WTC11 (cell line): ENCODE results near the gene EPHX1. TPM values are rescaled to one million over a fixed set of nuclear protein-coding genes. Genes with fewer than 3 reads are reported as not detected.

Source experiments
- ATAC-seq: fragments of 200-7000 bp; cut with Tn5 transposase; 2 replicates; pipeline ENCODE4 v1.10.0; 2021; ENCODE audit warnings: mild to moderate bottlenecking, moderate library complexity
- CTCF ChIA-PET: fragments of 300-600 bp; sonication (Branson Sonifier 250); formaldehyde crosslinking; loops from one replicate; lab custom pipeline; 2021; ENCODE audit warnings: antibody characterized with exemption; lab: Charles Lee
- POLR2A ChIA-PET: fragments of 350-600 bp; sonication (Branson Sonifier 250); formaldehyde crosslinking; loops from one replicate; lab custom pipeline; 2021; ENCODE audit warnings: antibody characterized with exemption; lab: Charles Lee
- DNase-seq: peaks from one replicate; pipeline ENCODE4 v3.0.0; 2021; ENCODE audit warnings: low spot score
- H3K27ac Mint-ChIP-seq: 2 replicates; pipeline ENCODE4 v1.8.0; 2021; ENCODE audit warnings: mixed read lengths
- H3K27me3 Mint-ChIP-seq: 2 replicates; pipeline ENCODE4 v1.8.0; 2021; ENCODE audit warnings: low read depth, mild to moderate bottlenecking, moderate library complexity, mixed read lengths
- H3K36me3 Mint-ChIP-seq: 2 replicates; pipeline ENCODE4 v1.8.0; 2021; ENCODE audit warnings: mixed read lengths
- H3K4me1 Mint-ChIP-seq: 2 replicates; pipeline ENCODE4 v1.8.0; 2022; ENCODE audit warnings: mixed read lengths
- H3K4me3 Mint-ChIP-seq: 2 replicates; pipeline ENCODE4 v1.8.0; 2021; ENCODE audit warnings: mild to moderate bottlenecking, moderate library complexity, mixed read lengths
- H3K9me3 Mint-ChIP-seq: 2 replicates; pipeline ENCODE4 v1.8.0; 2021; ENCODE audit warnings: mixed read lengths
- CBFB ChIP-seq: sonication (generic); formaldehyde crosslinking; IDR thresholded peaks from 2 replicates; pipeline ENCODE4 v1.8.1; 2022; ENCODE audit warnings: mild to moderate bottlenecking, low read depth, missing genetic modification reagents
- CREM ChIP-seq: sonication (generic); formaldehyde crosslinking; IDR thresholded peaks from 2 replicates; pipeline ENCODE4 v1.8.1; 2022; ENCODE audit warnings: mild to moderate bottlenecking, missing genetic modification reagents, moderate library complexity
- ELF4 ChIP-seq: sonication (generic); formaldehyde crosslinking; IDR thresholded peaks from 2 replicates; pipeline ENCODE4 v1.8.1; 2022; ENCODE audit warnings: low read depth, mild to moderate bottlenecking, moderate library complexity, missing genetic modification reagents
- FOXJ3 ChIP-seq: sonication (generic); formaldehyde crosslinking; IDR thresholded peaks from 2 replicates; pipeline ENCODE4 v1.9.0; 2021; ENCODE audit warnings: missing genetic modification reagents, mild to moderate bottlenecking, borderline replicate concordance
- KAT7 ChIP-seq: sonication (generic); formaldehyde crosslinking; IDR thresholded peaks from 2 replicates; pipeline ENCODE4 v1.8.1; 2023; ENCODE audit warnings: missing genetic modification reagents, mild to moderate bottlenecking, borderline replicate concordance
- NFYB ChIP-seq: sonication (generic); formaldehyde crosslinking; conservative IDR thresholded peaks from 2 replicates; pipeline ENCODE4 v1.8.0; 2022; ENCODE audit warnings: low read depth, missing genetic modification reagents
- NR3C1 ChIP-seq: sonication (generic); formaldehyde crosslinking; conservative IDR thresholded peaks from 2 replicates; pipeline ENCODE4 v1.8.1; 2023; ENCODE audit warnings: low read depth, mild to moderate bottlenecking, missing genetic modification reagents
- PRRX2 ChIP-seq: fragments of 250-450 bp; sonication (Bioruptor Pico); IDR thresholded peaks from 2 replicates; pipeline ENCODE4 v1.8.0; 2021; ENCODE audit warnings: mild to moderate bottlenecking
- TEAD4 ChIP-seq: sonication (generic); formaldehyde crosslinking; IDR thresholded peaks from 2 replicates; pipeline ENCODE4 v1.8.0; 2022; ENCODE audit warnings: mild to moderate bottlenecking, missing genetic modification reagents
- TP53 ChIP-seq: sonication (generic); formaldehyde crosslinking; IDR thresholded peaks from 2 replicates; pipeline ENCODE4 v1.8.1; 2023; ENCODE audit warnings: mild to moderate bottlenecking, missing genetic modification reagents
- ZNF138 ChIP-seq: sonication (generic); formaldehyde crosslinking; conservative IDR thresholded peaks from 2 replicates; pipeline ENCODE4 v1.8.1; 2022; ENCODE audit warnings: mild to moderate bottlenecking, moderate library complexity, missing genetic modification reagents
- ZNF423 ChIP-seq: fragments of 250-450 bp; sonication (Bioruptor Pico); IDR thresholded peaks from 2 replicates; pipeline ENCODE4 v2.1.2; 2022; ENCODE audit warnings: mild to moderate bottlenecking, moderate library complexity
- ZNF671 ChIP-seq: fragments of 250-450 bp; sonication (Bioruptor Pico); IDR thresholded peaks from 2 replicates; pipeline ENCODE4 v1.8.0; 2021; ENCODE audit warnings: mild to moderate bottlenecking
- total RNA-seq: library from RNA; stranded (reverse); gene quantifications from 3 replicates; pipeline ENCODE4 v1.2.3, GENCODE V29; 2021
- TF ChIP-seq, protein P1 (sequence below): fragments of 250-450 bp; sonication (Bioruptor Pico); IDR thresholded peaks from 2 replicates; pipeline ENCODE4 v1.9.0; 2021; ENCODE audit warnings: mild to moderate bottlenecking
- TF ChIP-seq, protein P2 (sequence below): sonication (generic); formaldehyde crosslinking; IDR thresholded peaks from 2 replicates; pipeline ENCODE4 v1.8.0; 2023; ENCODE audit warnings: missing genetic modification reagents, mild to moderate bottlenecking, borderline replicate concordance
- TF ChIP-seq, protein P3 (sequence below): sonication (generic); formaldehyde crosslinking; IDR thresholded peaks from 2 replicates; pipeline ENCODE4 v1.8.1; 2023; ENCODE audit warnings: mild to moderate bottlenecking, moderate library complexity, missing genetic modification reagents
- TF ChIP-seq, protein P4 (sequence below): sonication (generic); formaldehyde crosslinking; IDR thresholded peaks from 2 replicates; pipeline ENCODE4 v1.8.0; 2022; ENCODE audit warnings: missing genetic modification reagents

Gene EPHX1
- total RNA-seq, 1 experiment from 2014 or later = 60.9 TPM

DNA sequence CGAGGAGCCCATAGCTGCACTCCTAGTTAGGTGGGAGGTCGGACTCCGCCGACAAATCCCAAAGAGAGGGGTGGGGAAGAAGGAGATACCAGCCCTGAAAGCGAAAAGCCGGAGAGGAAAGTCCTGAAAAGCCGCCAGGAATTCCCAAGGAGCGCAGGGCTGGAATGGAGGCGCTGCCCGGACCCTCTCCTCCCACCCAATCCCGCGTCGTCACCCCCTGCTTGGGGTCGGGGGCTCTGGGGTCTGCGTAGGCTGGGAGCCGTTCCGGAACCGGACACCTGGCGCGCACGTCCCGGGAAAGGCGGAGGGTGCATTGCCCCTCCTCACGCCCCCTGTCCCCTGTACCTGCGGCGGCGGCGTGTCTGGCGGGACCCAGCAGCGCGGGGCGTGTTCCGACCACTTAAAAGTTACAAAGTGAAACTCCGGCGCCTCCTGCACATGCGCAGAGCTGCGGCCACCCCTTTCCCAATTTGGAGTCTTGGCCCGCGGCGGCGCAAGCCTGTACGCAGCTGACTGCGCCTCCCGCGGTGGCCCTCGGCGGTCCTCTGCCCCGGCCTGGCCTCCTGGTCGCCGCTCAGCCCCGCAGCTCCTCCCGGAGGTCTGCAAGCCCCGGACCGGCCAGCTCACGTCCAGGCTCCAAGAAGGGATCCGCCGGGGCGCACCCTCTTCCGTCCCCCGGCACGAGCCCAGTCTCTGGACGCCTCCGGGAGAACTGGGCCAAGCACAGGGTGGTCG lies 72.2 kb downstream of the EPHX1 start, which contains the start of gene TMEM63A (continued):
- TF ChIP-seq TEAD4 (CRISPR knock-in tag) (0 out of 2 replicates have a peak, but pooled peaks have one; percentile 18), KAT7 (CRISPR knock-in tag) (0 out of 2 replicates have a peak, but pooled peaks have one; percentile 86), NR3C1 (CRISPR knock-in tag) (no peak), TP53 (0 out of 2 replicates have a peak, but pooled peaks have one; percentile 71), PRRX2 (CRISPR knock-in tag) (no peak), ZNF138 (CRISPR knock-in tag) (no peak), NFYB (CRISPR knock-in tag) (no peak; the same call in 1 of the 2 replicates), FOXJ3 (no peak), ELF4 (CRISPR knock-in tag) (no peak), CREM (CRISPR knock-in tag) (no peak), CBFB (CRISPR knock-in tag) (no peak)
- TF ChIP-seq, protein P1, sequence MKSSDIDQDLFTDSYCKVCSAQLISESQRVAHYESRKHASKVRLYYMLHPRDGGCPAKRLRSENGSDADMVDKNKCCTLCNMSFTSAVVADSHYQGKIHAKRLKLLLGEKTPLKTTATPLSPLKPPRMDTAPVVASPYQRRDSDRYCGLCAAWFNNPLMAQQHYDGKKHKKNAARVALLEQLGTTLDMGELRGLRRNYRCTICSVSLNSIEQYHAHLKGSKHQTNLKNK = no peak
- TF ChIP-seq, protein P2, sequence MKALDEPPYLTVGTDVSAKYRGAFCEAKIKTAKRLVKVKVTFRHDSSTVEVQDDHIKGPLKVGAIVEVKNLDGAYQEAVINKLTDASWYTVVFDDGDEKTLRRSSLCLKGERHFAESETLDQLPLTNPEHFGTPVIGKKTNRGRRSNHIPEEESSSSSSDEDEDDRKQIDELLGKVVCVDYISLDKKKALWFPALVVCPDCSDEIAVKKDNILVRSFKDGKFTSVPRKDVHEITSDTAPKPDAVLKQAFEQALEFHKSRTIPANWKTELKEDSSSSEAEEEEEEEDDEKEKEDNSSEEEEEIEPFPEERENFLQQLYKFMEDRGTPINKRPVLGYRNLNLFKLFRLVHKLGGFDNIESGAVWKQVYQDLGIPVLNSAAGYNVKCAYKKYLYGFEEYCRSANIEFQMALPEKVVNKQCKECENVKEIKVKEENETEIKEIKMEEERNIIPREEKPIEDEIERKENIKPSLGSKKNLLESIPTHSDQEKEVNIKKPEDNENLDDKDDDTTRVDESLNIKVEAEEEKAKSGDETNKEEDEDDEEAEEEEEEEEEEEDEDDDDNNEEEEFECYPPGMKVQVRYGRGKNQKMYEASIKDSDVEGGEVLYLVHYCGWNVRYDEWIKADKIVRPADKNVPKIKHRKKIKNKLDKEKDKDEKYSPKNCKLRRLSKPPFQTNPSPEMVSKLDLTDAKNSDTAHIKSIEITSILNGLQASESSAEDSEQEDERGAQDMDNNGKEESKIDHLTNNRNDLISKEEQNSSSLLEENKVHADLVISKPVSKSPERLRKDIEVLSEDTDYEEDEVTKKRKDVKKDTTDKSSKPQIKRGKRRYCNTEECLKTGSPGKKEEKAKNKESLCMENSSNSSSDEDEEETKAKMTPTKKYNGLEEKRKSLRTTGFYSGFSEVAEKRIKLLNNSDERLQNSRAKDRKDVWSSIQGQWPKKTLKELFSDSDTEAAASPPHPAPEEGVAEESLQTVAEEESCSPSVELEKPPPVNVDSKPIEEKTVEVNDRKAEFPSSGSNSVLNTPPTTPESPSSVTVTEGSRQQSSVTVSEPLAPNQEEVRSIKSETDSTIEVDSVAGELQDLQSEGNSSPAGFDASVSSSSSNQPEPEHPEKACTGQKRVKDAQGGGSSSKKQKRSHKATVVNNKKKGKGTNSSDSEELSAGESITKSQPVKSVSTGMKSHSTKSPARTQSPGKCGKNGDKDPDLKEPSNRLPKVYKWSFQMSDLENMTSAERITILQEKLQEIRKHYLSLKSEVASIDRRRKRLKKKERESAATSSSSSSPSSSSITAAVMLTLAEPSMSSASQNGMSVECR (CRISPR knock-in tag) = peak; percentile 89; the same call in 1 of the 2 replicates

DNA sequence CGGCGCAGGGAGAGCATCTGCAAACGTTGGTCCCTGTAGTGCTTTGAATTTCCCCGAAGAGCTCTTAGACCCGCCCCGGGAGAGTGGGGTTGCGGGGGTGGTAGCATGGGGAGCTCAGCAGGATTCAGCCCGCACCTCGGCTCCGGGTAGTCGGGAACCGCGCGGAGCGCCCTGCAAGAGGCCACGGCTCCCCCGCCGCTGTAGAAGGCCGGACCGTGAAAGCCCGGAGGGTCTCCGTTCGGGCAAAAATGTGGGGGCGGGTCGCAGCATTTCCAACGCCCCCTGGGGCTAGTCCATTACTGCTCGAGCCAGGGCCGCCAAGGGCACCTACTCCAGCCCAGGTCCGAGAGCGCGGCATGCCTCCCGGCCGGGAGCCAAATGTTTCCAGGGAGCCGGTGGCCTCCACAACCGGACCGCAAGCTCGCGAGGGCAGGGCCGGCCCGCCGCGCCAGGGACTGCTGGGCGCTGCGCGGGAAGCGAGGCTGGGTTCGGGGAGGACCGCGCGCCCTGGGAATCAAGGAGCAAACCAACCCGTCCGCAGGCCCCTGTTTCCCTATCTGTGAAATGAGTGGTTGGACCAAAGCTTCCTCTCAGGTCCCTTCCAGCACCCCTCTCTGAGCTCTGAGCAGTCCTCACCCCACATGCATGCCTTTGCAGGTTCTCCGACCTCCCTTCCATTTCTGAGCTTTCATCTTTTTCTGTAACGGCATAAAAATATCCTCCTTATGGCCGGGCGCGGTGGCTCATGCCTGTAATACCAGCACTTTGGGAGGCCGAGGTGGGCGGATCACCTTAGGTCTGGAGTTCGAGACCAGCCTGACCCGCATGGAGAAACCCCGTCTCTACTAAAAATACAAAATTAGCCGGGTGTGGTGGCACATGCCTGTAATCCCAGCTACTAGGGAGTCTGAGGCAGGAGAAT lies 73.0 kb downstream of the EPHX1 start:
- peaks cover 6% of the 10 kb centered on the region; the same call in 1 of the 2 replicates for H3K36me3 Mint-ChIP-seq
- TF ChIP-seq, protein P3, sequence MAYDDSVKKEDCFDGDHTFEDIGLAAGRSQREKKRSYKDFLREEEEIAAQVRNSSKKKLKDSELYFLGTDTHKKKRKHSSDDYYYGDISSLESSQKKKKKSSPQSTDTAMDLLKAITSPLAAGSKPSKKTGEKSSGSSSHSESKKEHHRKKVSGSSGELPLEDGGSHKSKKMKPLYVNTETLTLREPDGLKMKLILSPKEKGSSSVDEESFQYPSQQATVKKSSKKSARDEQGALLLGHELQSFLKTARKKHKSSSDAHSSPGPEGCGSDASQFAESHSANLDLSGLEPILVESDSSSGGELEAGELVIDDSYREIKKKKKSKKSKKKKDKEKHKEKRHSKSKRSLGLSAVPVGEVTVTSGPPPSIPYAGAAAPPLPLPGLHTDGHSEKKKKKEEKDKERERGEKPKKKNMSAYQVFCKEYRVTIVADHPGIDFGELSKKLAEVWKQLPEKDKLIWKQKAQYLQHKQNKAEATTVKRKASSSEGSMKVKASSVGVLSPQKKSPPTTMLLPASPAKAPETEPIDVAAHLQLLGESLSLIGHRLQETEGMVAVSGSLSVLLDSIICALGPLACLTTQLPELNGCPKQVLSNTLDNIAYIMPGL (CRISPR knock-in tag) = peak; percentile 38; the same call in 1 of the 2 replicates
- TF ChIP-seq CBFB (CRISPR knock-in tag) = 0 out of 2 replicates have a peak, but pooled peaks have one; percentile 20
- TF ChIP-seq FOXJ3 = no peak
- TF ChIP-seq TP53 = peak; percentile 34; the same call in 1 of the 2 replicates
- TF ChIP-seq ZNF423 = peak; percentile 26; the same call in 1 of the 2 replicates
- TF ChIP-seq, protein P4, sequence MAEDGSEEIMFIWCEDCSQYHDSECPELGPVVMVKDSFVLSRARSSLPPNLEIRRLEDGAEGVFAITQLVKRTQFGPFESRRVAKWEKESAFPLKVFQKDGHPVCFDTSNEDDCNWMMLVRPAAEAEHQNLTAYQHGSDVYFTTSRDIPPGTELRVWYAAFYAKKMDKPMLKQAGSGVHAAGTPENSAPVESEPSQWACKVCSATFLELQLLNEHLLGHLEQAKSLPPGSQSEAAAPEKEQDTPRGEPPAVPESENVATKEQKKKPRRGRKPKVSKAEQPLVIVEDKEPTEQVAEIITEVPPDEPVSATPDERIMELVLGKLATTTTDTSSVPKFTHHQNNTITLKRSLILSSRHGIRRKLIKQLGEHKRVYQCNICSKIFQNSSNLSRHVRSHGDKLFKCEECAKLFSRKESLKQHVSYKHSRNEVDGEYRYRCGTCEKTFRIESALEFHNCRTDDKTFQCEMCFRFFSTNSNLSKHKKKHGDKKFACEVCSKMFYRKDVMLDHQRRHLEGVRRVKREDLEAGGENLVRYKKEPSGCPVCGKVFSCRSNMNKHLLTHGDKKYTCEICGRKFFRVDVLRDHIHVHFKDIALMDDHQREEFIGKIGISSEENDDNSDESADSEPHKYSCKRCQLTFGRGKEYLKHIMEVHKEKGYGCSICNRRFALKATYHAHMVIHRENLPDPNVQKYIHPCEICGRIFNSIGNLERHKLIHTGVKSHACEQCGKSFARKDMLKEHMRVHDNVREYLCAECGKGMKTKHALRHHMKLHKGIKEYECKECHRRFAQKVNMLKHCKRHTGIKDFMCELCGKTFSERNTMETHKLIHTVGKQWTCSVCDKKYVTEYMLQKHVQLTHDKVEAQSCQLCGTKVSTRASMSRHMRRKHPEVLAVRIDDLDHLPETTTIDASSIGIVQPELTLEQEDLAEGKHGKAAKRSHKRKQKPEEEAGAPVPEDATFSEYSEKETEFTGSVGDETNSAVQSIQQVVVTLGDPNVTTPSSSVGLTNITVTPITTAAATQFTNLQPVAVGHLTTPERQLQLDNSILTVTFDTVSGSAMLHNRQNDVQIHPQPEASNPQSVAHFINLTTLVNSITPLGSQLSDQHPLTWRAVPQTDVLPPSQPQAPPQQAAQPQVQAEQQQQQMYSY (CRISPR knock-in tag) = 0 out of 2 replicates have a peak, but pooled peaks have one; percentile 7
- TF ChIP-seq ZNF671 = no peak
- H3K27ac Mint-ChIP-seq = peak overlapping the region; percentile 53; the same call in 1 of the 2 replicates
- peak; percentile 42 for DNase-seq
- H3K4me1 Mint-ChIP-seq = peaks cover 48% of the 10 kb centered on the region
- no peaks in the 10 kb centered on the region for H3K9me3 Mint-ChIP-seq
- ATAC-seq = peak; percentile 5
- POLR2A ChIA-PET = interaction anchor here (0.6 to 2.4 kb wide), 13 partner anchors 12 to 230 kb away, joined by 3 to 10 read pairs (median 5); partner anchors contain the start of genes ENAH, H3-3A, LEFTY2 and PYCR2
- peak overlapping the region; percentile 77 for H3K4me3 Mint-ChIP-seq
- CTCF ChIA-PET = interaction anchor here (0.7 to 7.6 kb wide), 15 partner anchors 8 to 408 kb away, joined by 3 to 94 read pairs (median 4); partner anchors contain the start of genes PYCR2 and SRP9
- no peaks in the 10 kb centered on the region; the same call in 1 of the 2 replicates for H3K27me3 Mint-ChIP-seq
